D721Med (cell line): ENCODE measurements around the gene SBNO1.

ENCODE experiments used
- DNase-seq: peaks from one replicate; pipeline ENCODE4 v3.0.0; 2011; ENCODE audit warnings: low spot score; ENCODE audit not compliant: insufficient read length
- FAIRE-seq: peaks from 2 replicates; lab custom pipeline; 2011; peaks lifted over from hg19 to GRCh38; lab: Jason Lieb, UNC
- CTCF ChIP-seq: IDR thresholded peaks from 2 replicates; pipeline ENCODE4 v1.5.1; 2012; ENCODE audit warnings: mild to moderate bottlenecking, control low read depth; ENCODE audit not compliant: insufficient read depth; ENCODE audit errors: missing control alignments

The SBNO1 gene

GRCh38 chr12:123289911-123290310 is 74.7 kb downstream of the SBNO1 start:
- FAIRE-seq: no peak
- TF ChIP-seq CTCF: no peak
- no peak for DNase-seq

GRCh38 chr12:123288751-123289346 is 75.8 kb downstream of the SBNO1 start:
- no peak for TF ChIP-seq CTCF
- no peak for FAIRE-seq

GRCh38 chr12:123286652-123287373 is 77.8 kb downstream of the SBNO1 start:
- DNase-seq (no peak), FAIRE-seq (no peak)
- TF ChIP-seq CTCF: no peak

More at GRCh38 chr12:123288751-123289346, 75.8 kb downstream of the SBNO1 start:
- no peak for DNase-seq

- DNase-seq (no peak), FAIRE-seq (no peak)
- no peak for TF ChIP-seq CTCF
Measured at GRCh38 chr12:123284669-123285068, 80.0 kb downstream of the SBNO1 start.

- FAIRE-seq: no peak
- no peak for DNase-seq
- no peak for TF ChIP-seq CTCF
Measured at GRCh38 chr12:123283461-123283860, 81.2 kb downstream of the SBNO1 start.

GRCh38 chr12:123282111-123282510 is 82.5 kb downstream of the SBNO1 start:
- TF ChIP-seq CTCF: no peak
- no peak for DNase-seq
- no peak for FAIRE-seq

GRCh38 chr12:123280971-123281370 is 83.7 kb downstream of the SBNO1 start:
- FAIRE-seq (no peak), DNase-seq (no peak)
- TF ChIP-seq CTCF: no peak
